GM21529 (cell line): ENCODE results near the gene CNTRL.
A peak's percentile ranks its signal among the peaks of the same experiment; 100 is the strongest.
"Not testable (repeated sequence)": the region's sequence is repeated elsewhere in the genome, so short reads cannot be mapped to it uniquely, and the experiment has no call there.

Experiments
- ATAC-seq: cut with Tn5 transposase; IDR thresholded peaks from one replicate; pipeline ENCODE4 v1.9.1; 2021; ENCODE audit not compliant: unreplicated experiment

Gene CNTRL

DNA sequence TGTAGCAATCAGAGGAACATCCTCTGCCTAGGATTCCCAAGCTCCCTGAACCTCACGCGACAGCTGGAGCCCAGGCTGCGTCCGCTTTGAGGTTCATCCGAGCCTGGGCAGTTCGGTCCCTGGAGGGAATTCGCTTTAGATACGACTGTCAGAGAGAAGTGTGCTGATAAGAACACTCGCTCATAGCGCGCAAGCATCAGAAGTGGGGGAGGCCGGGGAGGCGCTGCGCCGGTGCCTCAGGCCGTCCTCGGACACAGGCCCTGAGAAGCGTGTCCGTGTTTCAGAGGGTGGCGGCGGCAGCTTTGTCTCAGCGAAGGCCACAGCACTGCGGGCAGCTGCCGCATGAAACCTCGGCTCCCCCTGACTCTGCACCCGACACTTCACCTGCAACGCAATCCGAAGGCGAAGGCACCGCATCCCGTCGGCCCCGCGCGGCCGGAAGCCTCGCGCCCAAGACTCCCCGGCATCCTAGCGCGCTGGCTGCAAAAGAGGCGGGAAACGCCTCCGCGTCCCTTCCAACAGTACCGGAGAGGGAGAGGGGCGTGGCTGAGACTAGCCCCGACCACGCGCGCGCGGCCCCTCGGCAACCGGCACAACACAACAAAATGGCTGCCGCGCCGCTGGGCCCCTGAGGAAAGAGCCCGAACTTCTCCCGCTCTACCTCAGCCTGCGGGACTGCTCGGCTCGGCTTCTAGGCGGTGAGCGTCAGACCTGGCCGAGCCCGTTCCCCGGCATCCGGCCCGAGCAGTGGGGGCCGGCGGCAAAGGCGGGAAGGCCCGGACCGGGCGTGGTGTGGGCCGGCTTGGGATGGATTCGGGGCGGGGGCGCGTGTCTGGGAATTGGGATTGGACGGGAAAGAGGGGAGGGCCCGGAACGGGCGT is at the start of gene CNTRL:
CNTRL (plus strand) TSS at position 586 of the 881 bp plus-strand sequence. CDS start 13,372 bp downstream, outside the sequence.
- peak; percentile 63 for ATAC-seq

GRCh38 chr9:121026260-121026691 is 48.5 kb upstream of the CNTRL start:
- ATAC-seq, result no peak

DNA sequence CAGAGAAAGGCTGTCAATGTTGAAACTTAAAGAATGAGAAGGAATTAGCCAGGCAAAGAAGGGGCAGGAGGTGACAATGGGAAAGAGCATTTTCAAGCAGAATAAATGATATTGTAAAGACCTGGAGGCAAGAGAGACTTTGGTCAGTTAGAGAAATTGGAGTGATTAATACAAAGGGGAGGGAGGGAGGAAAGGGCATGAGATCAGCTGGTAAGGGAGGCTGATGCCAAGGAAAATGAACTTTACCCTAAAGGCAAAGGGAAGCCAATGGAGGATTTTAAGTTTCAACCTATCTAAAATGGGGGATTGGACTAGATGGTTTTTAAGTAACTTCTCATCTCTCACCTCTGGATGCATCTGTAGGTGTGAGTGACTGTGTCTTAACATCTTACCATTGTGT is 48.0 kb upstream of the CNTRL start:
- no peak for ATAC-seq

- not testable (repeated sequence) for ATAC-seq
Observed at GRCh38 chr9:121028285-121028684, 46.5 kb upstream of the CNTRL start.

DNA sequence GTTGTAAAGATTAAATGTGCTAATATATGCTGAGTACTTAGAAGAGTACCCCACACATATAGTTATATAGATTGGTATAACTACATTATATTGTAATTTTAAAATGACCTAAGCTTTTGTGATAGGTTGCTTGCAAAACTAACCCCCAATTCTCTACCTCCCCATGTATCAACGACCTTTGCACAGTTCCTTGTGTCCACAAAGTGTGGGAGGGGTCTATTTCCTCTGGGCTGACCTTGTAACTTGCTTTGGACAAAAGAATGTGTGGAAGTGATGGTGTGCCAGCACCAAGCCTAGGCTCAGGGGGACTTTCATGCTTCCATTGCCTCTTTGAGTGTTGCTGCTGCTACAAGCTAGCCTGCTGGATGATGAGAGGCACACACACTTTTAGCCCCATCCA is 45.3 kb upstream of the CNTRL start:
- ATAC-seq, result no peak

DNA sequence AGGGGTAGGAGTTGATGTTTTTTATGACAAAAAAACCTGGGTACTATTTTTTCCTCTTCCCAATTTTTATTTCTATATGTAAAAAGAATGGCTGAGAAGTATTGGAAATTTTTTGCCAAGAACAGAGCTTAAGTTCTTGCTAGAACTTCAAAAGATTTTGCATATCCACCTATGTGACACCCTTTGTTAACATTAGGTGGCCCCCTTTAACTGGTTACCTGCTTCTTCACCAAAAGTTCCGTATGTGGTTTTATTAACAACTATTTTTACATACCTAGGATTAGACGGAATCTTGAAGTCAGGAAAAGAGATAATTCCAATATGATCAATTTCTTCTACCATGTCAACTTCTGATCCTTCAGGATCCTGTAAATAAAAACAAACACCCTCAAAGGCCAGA is 40.2 kb upstream of the CNTRL start:
- ATAC-seq, result no peak

- ATAC-seq, result not testable (repeated sequence)
Observed at GRCh38 chr9:121035717-121036116, 39.0 kb upstream of the CNTRL start.

DNA sequence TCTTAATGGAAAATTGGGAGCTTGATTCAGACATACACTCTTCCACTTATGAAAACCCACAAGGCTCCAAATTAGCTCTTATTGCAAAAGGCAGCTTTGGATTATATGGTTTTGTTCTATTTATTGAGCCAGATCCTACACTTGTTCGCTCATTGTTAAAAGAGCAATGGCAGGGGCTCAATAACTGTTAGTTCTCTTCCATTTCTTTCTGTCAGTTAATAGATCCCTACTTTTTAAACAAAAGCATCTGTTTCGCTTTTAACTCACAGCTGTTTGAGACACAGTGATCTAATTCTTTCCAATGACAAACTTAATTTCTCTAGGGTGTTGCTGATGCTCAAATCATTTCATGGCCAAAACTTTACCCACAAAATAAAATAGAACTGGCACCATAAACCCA is 36.4 kb upstream of the CNTRL start:
- no peak for ATAC-seq

DNA sequence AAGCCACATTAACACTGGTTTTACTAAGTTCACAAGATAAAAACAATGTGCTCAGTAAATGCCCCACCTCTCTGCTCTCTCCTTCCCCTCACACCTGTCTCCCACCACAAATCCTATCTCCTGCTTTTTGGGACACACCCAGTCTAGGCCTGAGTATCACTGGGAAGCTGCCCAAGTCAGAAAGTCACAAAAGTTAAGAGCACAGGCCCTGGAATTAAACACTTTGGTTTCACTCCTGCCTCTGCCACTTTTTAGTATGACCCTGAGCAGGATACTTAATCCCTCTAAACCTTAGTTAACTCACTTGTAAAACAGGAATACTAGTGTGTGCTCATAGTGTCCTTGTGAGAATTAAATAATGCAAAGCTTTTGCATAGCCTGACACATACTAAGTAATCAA is 36.0 kb upstream of the CNTRL start:
- ATAC-seq, result no peak

DNA sequence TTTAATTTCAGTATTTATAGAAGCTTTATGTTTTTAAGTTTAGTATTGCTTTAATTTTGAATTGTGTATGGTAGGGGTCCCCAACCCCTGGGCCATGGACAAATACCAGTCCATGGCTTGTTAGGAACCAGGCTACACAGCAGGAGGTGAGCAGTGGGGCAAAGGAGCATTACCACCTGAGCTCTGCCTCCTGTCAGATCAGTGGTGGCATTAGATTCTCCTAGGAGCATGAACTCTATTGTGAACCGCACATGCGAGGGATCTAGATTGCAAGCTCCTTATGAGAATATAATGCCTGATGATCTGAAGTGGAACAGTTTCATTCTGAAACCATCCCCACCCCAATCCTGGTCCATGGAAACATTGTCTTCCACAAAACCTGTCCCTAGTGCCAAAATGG is 26.6 kb upstream of the CNTRL start:
- no peak for ATAC-seq

DNA sequence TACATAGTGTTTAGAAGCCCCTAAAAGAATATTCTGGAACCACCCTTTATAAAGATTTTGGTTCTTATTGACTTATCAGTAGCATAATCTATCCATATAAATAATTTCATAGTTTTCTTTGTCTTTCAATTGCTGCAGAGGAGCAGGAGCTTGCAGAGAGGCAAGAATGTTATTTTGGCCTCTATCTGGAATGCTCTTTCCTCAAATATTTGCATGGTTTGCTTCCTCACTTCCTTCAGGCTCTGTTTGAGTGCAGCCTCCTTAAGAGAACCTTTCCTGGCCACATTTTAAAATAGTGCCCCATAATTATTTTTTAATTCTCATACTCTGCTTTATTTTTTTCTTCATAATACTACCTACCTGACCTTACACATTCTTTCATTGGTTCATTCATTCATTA is 26.1 kb upstream of the CNTRL start:
- no peak for ATAC-seq

- ATAC-seq, result no peak
Observed at GRCh38 chr9:121050128-121050988, 24.4 kb upstream of the CNTRL start, which contains the start of gene C5. Gene C5, minus strand, starts transcription at chr9:121050275. Its CDS starts 29 bp downstream, at chr9:121050246.

GRCh38 chr9:121053544-121053943 is 21.2 kb upstream of the CNTRL start:
- no peak for ATAC-seq

DNA sequence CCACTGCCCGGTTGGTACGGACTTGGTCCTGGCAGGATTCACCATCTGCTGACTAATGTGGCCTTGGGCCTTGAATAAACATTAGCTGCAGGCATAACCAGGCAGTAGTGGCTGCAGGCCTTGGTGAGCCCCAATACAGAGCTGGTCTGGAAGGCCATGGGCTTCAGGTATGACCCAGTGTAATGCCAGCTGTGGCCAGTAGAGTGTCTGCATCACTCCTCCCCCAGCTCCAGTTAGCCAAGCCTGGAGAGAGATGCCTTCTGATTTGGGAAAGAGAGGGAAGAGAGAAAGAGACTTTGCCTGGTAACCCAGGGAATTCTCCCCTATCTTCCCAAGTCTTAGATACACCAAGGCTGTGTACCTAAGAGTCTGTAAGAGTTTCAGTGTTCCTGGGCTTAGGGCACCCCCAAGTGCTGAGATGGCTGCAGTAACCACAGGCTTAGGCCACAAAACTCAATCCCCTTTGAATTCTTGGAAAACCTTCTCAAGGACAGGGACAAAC is 19.1 kb upstream of the CNTRL start:
- no peak for ATAC-seq

DNA sequence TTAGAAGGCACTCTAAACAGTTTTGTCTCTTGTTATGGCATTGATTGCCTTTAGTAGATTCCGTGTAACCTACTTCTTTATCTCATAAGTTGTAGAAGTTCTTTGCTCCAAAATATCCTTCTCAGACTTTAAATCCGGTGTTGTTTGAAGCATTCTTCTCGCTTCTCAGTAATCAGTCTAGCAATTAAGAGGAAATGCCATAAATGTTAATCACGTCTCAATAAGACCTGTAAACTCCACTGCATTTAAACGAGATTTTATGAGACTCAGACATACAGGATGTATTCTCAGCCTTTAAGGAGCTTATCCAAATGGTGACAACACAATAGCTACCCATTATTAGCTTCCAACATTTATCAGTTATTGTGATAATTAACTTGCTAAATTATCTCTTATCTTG is 16.9 kb upstream of the CNTRL start:
- ATAC-seq, result no peak

DNA sequence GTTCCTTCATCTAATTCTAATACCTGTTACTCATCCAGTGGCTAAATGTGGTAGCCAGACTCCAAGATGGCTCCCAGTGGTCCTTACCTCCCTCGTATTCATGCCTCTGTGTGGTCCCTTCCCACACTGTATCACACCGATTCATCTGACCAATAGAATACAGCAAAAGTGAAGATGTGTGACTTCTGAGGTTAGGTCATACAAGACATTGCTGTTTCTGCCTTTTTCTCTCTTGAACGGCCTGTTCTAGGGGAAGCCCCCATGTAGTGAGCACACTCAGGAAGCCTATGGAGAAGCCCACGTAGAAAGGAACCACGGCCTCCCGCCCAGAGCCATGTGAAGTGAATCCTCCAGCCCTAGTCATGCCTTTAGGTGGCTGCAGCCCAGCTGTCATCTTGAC is 15.2 kb upstream of the CNTRL start:
- no peak for ATAC-seq

DNA sequence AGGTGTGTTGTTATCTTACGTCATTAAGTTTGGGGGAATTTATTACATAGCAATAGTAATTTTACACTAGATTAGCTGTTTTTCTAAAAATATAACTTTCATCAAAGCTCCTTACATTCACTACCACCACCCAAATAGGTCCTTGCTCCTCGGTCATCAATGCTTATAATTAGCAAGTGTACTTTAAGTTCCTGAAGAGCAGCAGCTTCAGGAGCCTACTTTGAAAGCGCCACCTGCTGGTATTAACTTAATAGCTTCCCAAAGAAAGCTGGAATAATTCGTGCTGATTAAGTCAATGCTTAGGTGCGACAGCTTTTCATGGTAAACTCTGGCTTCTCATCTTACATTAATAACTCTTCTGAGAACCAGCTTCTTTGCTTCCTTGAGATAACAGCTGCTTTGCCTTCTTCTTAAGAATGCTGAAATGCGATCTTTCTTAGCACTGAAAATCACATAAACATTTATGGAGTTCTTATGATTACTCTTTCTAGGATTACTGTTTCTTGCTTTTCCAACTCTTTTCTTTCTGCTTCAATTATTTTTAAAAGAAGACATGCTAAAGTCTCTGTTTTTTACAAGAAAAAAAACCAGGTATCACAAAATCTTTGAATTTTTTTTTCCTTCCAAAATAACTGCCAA is 14.6 kb upstream of the CNTRL start:
- ATAC-seq, result no peak

- no peak for ATAC-seq
Observed at GRCh38 chr9:121066850-121067249, 7.9 kb upstream of the CNTRL start.

- no peak for ATAC-seq
Observed at GRCh38 chr9:121067640-121068039, 7.1 kb upstream of the CNTRL start.

- no peak for ATAC-seq
Observed at GRCh38 chr9:121069396-121069795, 5.4 kb upstream of the CNTRL start.

DNA sequence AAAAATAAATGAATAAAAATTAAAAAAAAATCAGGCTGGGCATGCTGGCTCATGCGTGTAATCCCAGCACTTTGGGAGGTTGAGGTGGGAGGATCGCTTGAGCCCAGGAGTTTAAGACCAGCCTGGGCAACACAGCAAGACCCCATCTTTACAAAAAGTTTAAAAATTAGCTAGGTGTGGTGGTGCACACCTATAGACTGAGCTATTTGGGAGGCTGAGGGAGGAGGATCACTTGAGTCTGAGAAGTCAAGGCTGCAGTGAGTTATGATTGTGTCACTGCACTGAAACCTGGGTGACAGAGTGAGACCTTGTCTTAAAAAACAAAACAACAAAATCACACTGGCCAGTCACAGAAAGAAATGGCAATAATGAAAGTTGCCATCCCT is 3.4 kb upstream of the CNTRL start:
- ATAC-seq, result no peak
